SK-N-SH treated with all-trans-retinoic acid at 6 μM for 48 hours (cell line): ENCODE data around the gene BBS10.
"Not testable (repeated sequence)": the region's sequence is repeated elsewhere in the genome, so short reads cannot be mapped to it uniquely, and the experiment has no call there.

Experiments
- ZNF565 ChIP-seq: fragments of 450-650 bp; formaldehyde crosslinking; conservative IDR thresholded peaks from 2 replicates; pipeline ENCODE4 v1.5.0; 2020; ENCODE audit warnings: low read depth, mild to moderate bottlenecking, moderate library complexity
- TF ChIP-seq, protein P1 (sequence below): fragments of 250-450 bp; sonication (Bioruptor Pico); IDR thresholded peaks from 2 replicates; pipeline ENCODE4 v1.5.1; 2021; ENCODE audit warnings: mild to moderate bottlenecking, moderate library complexity

DNA sequence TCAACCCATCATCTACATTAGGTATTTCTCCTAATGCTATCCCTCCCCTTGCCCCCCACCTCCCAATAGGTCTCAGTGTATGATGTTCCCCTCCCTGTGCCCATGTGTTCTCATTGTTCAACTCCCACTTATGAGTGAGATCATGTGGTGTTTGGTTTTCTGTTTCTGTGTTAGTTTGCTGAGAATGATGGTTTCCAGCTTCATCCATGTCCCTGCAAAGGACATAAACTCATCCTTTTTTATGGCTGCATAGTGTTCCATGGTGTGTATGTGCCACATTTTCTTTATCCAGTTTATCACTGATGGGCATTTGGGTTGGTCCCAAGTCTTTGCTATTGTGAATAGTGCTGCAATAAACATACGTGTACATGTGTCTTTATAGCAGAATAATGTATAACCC lies 28.7 kb upstream of the BBS10 start:
- TF ChIP-seq, protein P1, sequence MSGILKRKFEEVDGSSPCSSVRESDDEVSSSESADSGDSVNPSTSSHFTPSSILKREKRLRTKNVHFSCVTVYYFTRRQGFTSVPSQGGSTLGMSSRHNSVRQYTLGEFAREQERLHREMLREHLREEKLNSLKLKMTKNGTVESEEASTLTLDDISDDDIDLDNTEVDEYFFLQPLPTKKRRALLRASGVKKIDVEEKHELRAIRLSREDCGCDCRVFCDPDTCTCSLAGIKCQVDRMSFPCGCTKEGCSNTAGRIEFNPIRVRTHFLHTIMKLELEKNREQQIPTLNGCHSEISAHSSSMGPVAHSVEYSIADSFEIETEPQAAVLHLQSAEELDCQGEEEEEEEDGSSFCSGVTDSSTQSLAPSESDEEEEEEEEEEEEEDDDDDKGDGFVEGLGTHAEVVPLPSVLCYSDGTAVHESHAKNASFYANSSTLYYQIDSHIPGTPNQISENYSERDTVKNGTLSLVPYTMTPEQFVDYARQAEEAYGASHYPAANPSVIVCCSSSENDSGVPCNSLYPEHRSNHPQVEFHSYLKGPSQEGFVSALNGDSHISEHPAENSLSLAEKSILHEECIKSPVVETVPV (CRISPR knock-in tag), result not testable (repeated sequence)
- not testable (repeated sequence) for TF ChIP-seq ZNF565 (CRISPR knock-in tag)
